Esophagus muscularis mucosa (tissue), 4 donors: Measurements from ENCODE around the gene POMC. TPM values are rescaled to one million over a fixed set of nuclear protein-coding genes. Genes with fewer than 3 reads are reported as not detected.
A peak's percentile ranks its signal among the peaks of the same experiment; 100 is the strongest.
"Not testable (repeated sequence)": the region's sequence is repeated elsewhere in the genome, so short reads cannot be mapped to it uniquely, and the experiment has no call there.

ENCODE experiments used
- DNase-seq: peaks from one replicate; pipeline ENCODE4 v3.0.0-alpha.2; 2017; ENCODE audit errors: extremely low spot score
- H3K27ac ChIP-seq, 4 donors: fragments of 200-600 bp; sonication (generic); replicated peaks in 1 of 4; 1 replicate in 3 of 4; 2 replicates in 1 of 4; pipeline ENCODE4 v1.5.1; 2016 to 2019; ENCODE audit warnings: mild to moderate bottlenecking in 1 of 4
- H3K27me3 ChIP-seq, 4 donors: fragments of 200-600 bp; sonication (generic); one replicate each; pipeline versions ENCODE4 v1.5.1 to v1.6.0; 2016 to 2019
- H3K36me3 ChIP-seq, 4 donors: fragments of 200-600 bp; sonication (generic); one replicate each; pipeline ENCODE4 v1.5.1; 2016 to 2019
- H3K4me1 ChIP-seq, 4 donors: fragments of 200-600 bp; sonication (generic); one replicate each; pipeline ENCODE4 v1.5.1; 2016 to 2019
- H3K4me3 ChIP-seq, 4 donors: fragments of 200-600 bp; sonication (generic); 1 replicate in 2 of 4; 2 replicates in 2 of 4; pipeline ENCODE4 v1.5.1; 2016 to 2019; ENCODE audit warnings: mild to moderate bottlenecking in 4 of 4, moderate library complexity in 1 of 4
- H3K9me3 ChIP-seq, 4 donors: fragments of 200-600 bp; sonication (generic); 1 replicate in 3 of 4; 2 replicates in 1 of 4; pipeline ENCODE4 v1.5.1; 2016 to 2019
- CTCF ChIP-seq, 3 experiments: fragments of 200-600 bp in 2 of 3; fragments of 450-650 bp in 1 of 3; sonication (generic) in 2 of 3; IDR thresholded peaks; one replicate each; pipeline ENCODE4 v1.5.1; 2017 to 2019; ENCODE audit warnings: antibody characterized with exemption in 3 of 3, mild to moderate bottlenecking in 2 of 3, moderate library complexity in 1 of 3
- EP300 ChIP-seq: sonication (generic); formaldehyde crosslinking; IDR thresholded peaks from one replicate; pipeline ENCODE4 v1.6.1; 2017; ENCODE audit warnings: antibody characterized with exemption
- POLR2A ChIP-seq: fragments of 450-650 bp; IDR thresholded peaks from one replicate; pipeline ENCODE4 v1.6.1; 2017; ENCODE audit warnings: antibody characterized with exemption, moderate library complexity, mild to moderate bottlenecking, low read depth
- POLR2AphosphoS5 ChIP-seq, 2 donors: sonication (generic); formaldehyde crosslinking; IDR thresholded peaks; one replicate each; pipeline ENCODE4 v1.6.1; 2017; ENCODE audit warnings: antibody characterized with exemption in 2 of 2
- WGBS: methylation state at CpG from one replicate; pipeline ENCODE4 v1.1.5; 2018; 5-methylcytosine and 5-hydroxymethylcytosine counted together
- intact Hi-C: fragments of 100-400 bp; cut with DNase I; formaldehyde crosslinking; loops from one replicate; pipeline ENCODE4 v1.15.1; 2023
- total RNA-seq, 4 donors: library from RNA; depleted of rRNA; stranded (reverse); fragments of >200 nt; gene quantifications; one replicate each; pipeline versions ENCODE4 v1.1.0 to v1.2.1, GENCODE V29; 2016

The POMC gene
- total RNA-seq, 4 donors from 2014 or later: 8.3 to 30.3 (median 10.6) TPM

- no peaks in the 10 kb centered on the region for H3K36me3 ChIP-seq
- no peak for DNase-seq
- peaks cover 0 to 93% (median 35%) of the 10 kb centered on the region in 4 donors for H3K27me3 ChIP-seq
- WGBS: 56% methylated on average over 10 of the region's 10 CpGs
- no peak overlapping the region for H3K4me3 ChIP-seq
- no peaks in the 10 kb centered on the region for H3K9me3 ChIP-seq
- peaks cover 12 to 23% (median 20%) of the 10 kb centered on the region in 4 donors for H3K4me1 ChIP-seq
- TF ChIP-seq POLR2A (no peak), CTCF (IDR thresholded peaks at IDR 0.05) (no peak), EP300 (no peak), POLR2AphosphoS5 (IDR thresholded peaks at IDR 0.05) (no peak)
- intact Hi-C loops: no loop called here
- H3K27ac ChIP-seq: no peak overlapping the region
These were observed 2.1 kb downstream of the POMC start for GRCh38 chr2:25165992-25166875.

- Histone ChIP-seq H3K4me1 (peaks cover 12 to 35% (median 22%) of the 10 kb centered on the region in 4 donors), H3K9me3 (no peaks in the 10 kb centered on the region), H3K36me3 (no peaks in the 10 kb centered on the region), H3K4me3 (no peak overlapping the region), H3K27me3 (peaks cover 0 to 82% (median 35%) of the 10 kb centered on the region in 4 donors), H3K27ac (no peak overlapping the region)
- intact Hi-C loops: no loop called here
- WGBS: 74% methylated on average over 6 of the region's 8 CpGs
- no peak for DNase-seq
- TF ChIP-seq POLR2A (no peak), POLR2AphosphoS5 (IDR thresholded peaks at IDR 0.05) (no peak), CTCF (IDR thresholded peaks at IDR 0.05) (no peak), EP300 (no peak)
These were observed 3.8 kb downstream of the POMC start for GRCh38 chr2:25164561-25164960.

- H3K4me3 ChIP-seq: peak overlapping the region in 1 of 4 donors; percentile 52
- 98% methylated on average over 7 of the region's 7 CpGs for WGBS
- H3K4me1 ChIP-seq: peaks cover 0 to 21% (median 7%) of the 10 kb centered on the region in 4 donors
- H3K27ac ChIP-seq, H3K36me3 ChIP-seq, DNase-seq, intact Hi-C loops, H3K9me3 ChIP-seq: not testable (repeated sequence)
- peaks cover 0 to 57% (median 11%) of the 10 kb centered on the region in 4 donors for H3K27me3 ChIP-seq
These were observed 6.3 kb downstream of the POMC start for GRCh38 chr2:25162061-25162460.

- TF ChIP-seq EP300: no peak
- no peak for TF ChIP-seq CTCF (IDR thresholded peaks at IDR 0.05)
- TF ChIP-seq POLR2AphosphoS5 (IDR thresholded peaks at IDR 0.05): peak in 1 of 2 donors; percentile 34
- TF ChIP-seq POLR2A: no peak
- Histone ChIP-seq H3K27me3 (peaks cover 0 to 48% (median 4%) of the 10 kb centered on the region in 4 donors), H3K36me3 (no peaks in the 10 kb centered on the region), H3K27ac (peak overlapping the region in 3 of 4 donors; percentile 37 to 70 (median 66)), H3K9me3 (no peaks in the 10 kb centered on the region), H3K4me1 (peaks cover 0 to 21% (median 7%) of the 10 kb centered on the region in 4 donors), H3K4me3 (peak overlapping the region; percentile 48 to 63 (median 53))
- no peak for DNase-seq
- WGBS: 74% methylated on average over 16 of the region's 69 CpGs
- intact Hi-C loops: no loop called here
These were observed 7.2 kb downstream of the POMC start for GRCh38 chr2:25161055-25161781.

- DNase-seq: no peak
- no peak for TF ChIP-seq POLR2AphosphoS5 (IDR thresholded peaks at IDR 0.05)
- no peak for TF ChIP-seq EP300
- TF ChIP-seq POLR2A: no peak
- TF ChIP-seq CTCF (IDR thresholded peaks at IDR 0.05): no peak
- Histone ChIP-seq H3K9me3 (no peaks in the 10 kb centered on the region), H3K4me1 (peaks cover 0 to 21% (median 7%) of the 10 kb centered on the region in 4 donors), H3K27ac (no peak overlapping the region), H3K27me3 (peaks cover 0 to 40% (median 0%) of the 10 kb centered on the region in 4 donors), H3K4me3 (peak overlapping the region in 1 of 4 donors; percentile 52), H3K36me3 (no peaks in the 10 kb centered on the region)
- intact Hi-C loops: no loop called here
- 93% methylated on average over 10 of the region's 10 CpGs for WGBS
These were observed 8.0 kb downstream of the POMC start for GRCh38 chr2:25160376-25160775.
